Epithelial cell of esophagus (primary cell): ENCODE data around the gene RUNX3.

Experiments used
- DNase-seq: peaks from one replicate; pipeline ENCODE4 v3.0.0; 2010; ENCODE audit warnings: low read depth
- H3K4me3 ChIP-seq: 2 replicates; pipeline ENCODE4 v1.5.1; 2011; ENCODE audit warnings: mild to moderate bottlenecking, low read length, control low read depth
- CTCF ChIP-seq: IDR thresholded peaks from 2 replicates; pipeline ENCODE4 v1.5.1; 2011; ENCODE audit warnings: low read depth, mild to moderate bottlenecking, low read length, control low read depth, inconsistent platforms; ENCODE audit not compliant: insufficient read depth; ENCODE audit errors: missing control alignments

Gene RUNX3

GRCh38 chr1:24902471-24902891 is 27.6 kb downstream of the RUNX3 start:
- no peak for TF ChIP-seq CTCF
- no peak overlapping the region for H3K4me3 ChIP-seq
- no peak for DNase-seq

GRCh38 chr1:24901791-24902470 is 28.1 kb downstream of the RUNX3 start:
- no peak for DNase-seq
- TF ChIP-seq CTCF: no peak
- no peak overlapping the region for H3K4me3 ChIP-seq

GRCh38 chr1:24900985-24901781 is 28.9 kb downstream of the RUNX3 start:
- no peak overlapping the region for H3K4me3 ChIP-seq
- no peak for TF ChIP-seq CTCF
- DNase-seq: no peak

GRCh38 chr1:24900486-24900849 is 29.6 kb downstream of the RUNX3 start:
- no peak for TF ChIP-seq CTCF
- no peak overlapping the region for H3K4me3 ChIP-seq
- no peak for DNase-seq

GRCh38 chr1:24899581-24900485 is 30.2 kb downstream of the RUNX3 start:
- DNase-seq: no peak

GRCh38 chr1:24898909-24899439 is 31.1 kb downstream of the RUNX3 start:
- no peak for TF ChIP-seq CTCF
- DNase-seq: no peak
- H3K4me3 ChIP-seq: no peak overlapping the region

More at GRCh38 chr1:24899581-24900485, 30.2 kb downstream of the RUNX3 start:
- no peak overlapping the region for H3K4me3 ChIP-seq
- TF ChIP-seq CTCF: no peak
